HCT116 (cell line): ENCODE data around the gene GTF3C5.

Experiments
- CTCF ChIP-seq, 3 experiments: fragments of 200-600 bp in 1 of 3; sonication (generic) in 1 of 3; IDR thresholded peaks in 2 of 3; conservative IDR thresholded peaks in 1 of 3; 2 replicates each; pipeline ENCODE4 v1.5.1; 2012 to 2017; ENCODE audit warnings: low read depth in 2 of 3, low read length in 2 of 3, antibody characterized with exemption in 1 of 3, borderline replicate concordance in 1 of 3, control low read depth in 1 of 3, mild to moderate bottlenecking in 1 of 3, mixed read lengths in 1 of 3, mixed run types in 1 of 3, moderate library complexity in 1 of 3; ENCODE audit not compliant: insufficient read depth in 1 of 3
- EGR1 ChIP-seq: IDR thresholded peaks from 2 replicates; pipeline ENCODE4 v1.6.1; 2012; ENCODE audit warnings: low read depth
- EZH2phosphoT487 ChIP-seq: fragments of 200-600 bp; IDR thresholded peaks from 2 replicates; pipeline ENCODE4 v1.6.1; 2018; ENCODE audit warnings: antibody characterized with exemption, borderline replicate concordance
- POLR2A ChIP-seq: IDR thresholded peaks from 2 replicates; pipeline ENCODE4 v1.7.0; 2011; ENCODE audit warnings: borderline replicate concordance; ENCODE audit not compliant: insufficient read depth, insufficient read length; ENCODE audit errors: extremely low read depth
- POLR2AphosphoS5 ChIP-seq: IDR thresholded peaks from 2 replicates; pipeline ENCODE4 v1.6.1; 2011; ENCODE audit warnings: mild to moderate bottlenecking, low read depth, low read length, moderate library complexity
- RAD21 ChIP-seq: IDR thresholded peaks from 2 replicates; pipeline ENCODE4 v1.6.1; 2012; ENCODE audit warnings: low read depth, mild to moderate bottlenecking
- SIN3A ChIP-seq: IDR thresholded peaks from 2 replicates; pipeline ENCODE4 v1.6.1; 2012; ENCODE audit warnings: low read depth
- ZNF274 ChIP-seq: fragments of 200-500 bp; sonication (Bioruptor generic); IDR thresholded peaks from 2 replicates; pipeline ENCODE4 v1.6.1; 2014; ENCODE audit warnings: mild to moderate bottlenecking, low read depth, low read length, inconsistent platforms

- no peak for TF ChIP-seq EGR1
- TF ChIP-seq CTCF (IDR thresholded peaks at IDR 0.05 in 2 of 3, conservative IDR thresholded peaks at IDR 0.05 in 1 of 3; ENCODE audit: borderline replicate concordance in 1 of 3, insufficient read depth in 1 of 3, low read depth in 2 of 3, low read length in 2 of 3) = no peak
- TF ChIP-seq ZNF274 = no peak
- no peak for TF ChIP-seq RAD21
- no peak for TF ChIP-seq EZH2phosphoT487
- TF ChIP-seq SIN3A = no peak
- no peak for TF ChIP-seq POLR2A
- no peak for TF ChIP-seq POLR2AphosphoS5
Observed at GRCh38 chr9:133063500-133064231, 32.9 kb downstream of the GTF3C5 start.
